BJ (cell line): ENCODE data around the gene USPL1. TPM values are rescaled to one million over a fixed set of nuclear protein-coding genes. Genes with fewer than 3 reads are reported as not detected.
"Not testable (repeated sequence)": the region's sequence is repeated elsewhere in the genome, so short reads cannot be mapped to it uniquely, and the experiment has no call there.

Experiments
- CTCF ChIA-PET: fragments of 350-600 bp; formaldehyde crosslinking; extraction: SDS; loops from one replicate; lab custom pipeline; 2021; ENCODE audit warnings: antibody characterized with exemption, inconsistent platforms; lab: Yijun Ruan, JAX
- POLR2A ChIA-PET: fragments of 300-600 bp; sonication (Branson Sonifier 250); formaldehyde crosslinking; extraction: SDS; loops from one replicate; lab custom pipeline; 2021; ENCODE audit warnings: antibody characterized with exemption; lab: Charles Lee
- DNase-seq: peaks from one replicate; pipeline ENCODE4 v3.0.0-alpha.2; 2011; ENCODE audit warnings: low read depth
- H3K27me3 ChIP-seq: 2 replicates; pipeline ENCODE4 v1.6.0; 2011; ENCODE audit warnings: low read length; ENCODE audit not compliant: control insufficient read depth, insufficient read depth
- H3K36me3 ChIP-seq: 2 replicates; pipeline ENCODE4 v1.5.1; 2011; ENCODE audit warnings: low read length; ENCODE audit not compliant: control insufficient read depth, insufficient read depth
- H3K4me3 ChIP-seq: 2 replicates; pipeline ENCODE4 v1.5.1; 2011; ENCODE audit warnings: low read depth, mild to moderate bottlenecking, control low read depth, low read length
- CTCF ChIP-seq: IDR thresholded peaks from 2 replicates; pipeline ENCODE4 v1.5.1; 2011; ENCODE audit warnings: low read depth, mild to moderate bottlenecking, control low read depth, inconsistent platforms, low read length, moderate library complexity; ENCODE audit not compliant: insufficient read depth
- polyA plus RNA-seq: library from polyadenylated mRNA; depleted of rRNA; stranded (reverse); fragments of >200 nt; gene quantifications from 2 replicates; pipeline ENCODE4 v1.2.3, GENCODE V29; 2011

The USPL1 gene
- polyA plus RNA-seq, 1 experiment: 7.5 TPM

DNA sequence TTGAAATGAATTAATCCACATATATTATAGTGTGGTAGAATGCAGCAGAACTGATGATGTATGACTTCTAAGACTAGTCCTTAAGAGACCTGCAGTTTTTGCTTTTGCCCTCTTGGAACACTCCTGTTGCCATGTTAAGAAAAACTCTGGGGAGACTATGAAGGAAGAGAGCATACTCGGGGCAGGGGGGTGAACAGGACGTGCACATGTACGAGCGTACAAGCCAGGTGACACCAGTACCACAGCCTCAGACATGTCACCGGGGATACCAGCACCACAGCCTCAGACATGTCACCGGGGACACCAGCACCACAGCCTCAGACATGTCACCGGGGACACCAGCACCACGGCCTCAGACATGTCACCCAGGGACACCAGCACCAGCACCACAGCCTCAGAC, 15.9 kb upstream of the USPL1 start:
- CTCF ChIA-PET: interaction anchor here (1.5 kb wide), 1 partner anchor 20 kb away, joined by 3 read pairs; no protein-coding TSS in a partner anchor
- no peak for DNase-seq
- POLR2A ChIA-PET: no interaction called here
- Histone ChIP-seq H3K4me3 (no peak overlapping the region), H3K27me3 (no peaks in the 10 kb centered on the region), H3K36me3 (no peaks in the 10 kb centered on the region)
- TF ChIP-seq CTCF: no peak

DNA sequence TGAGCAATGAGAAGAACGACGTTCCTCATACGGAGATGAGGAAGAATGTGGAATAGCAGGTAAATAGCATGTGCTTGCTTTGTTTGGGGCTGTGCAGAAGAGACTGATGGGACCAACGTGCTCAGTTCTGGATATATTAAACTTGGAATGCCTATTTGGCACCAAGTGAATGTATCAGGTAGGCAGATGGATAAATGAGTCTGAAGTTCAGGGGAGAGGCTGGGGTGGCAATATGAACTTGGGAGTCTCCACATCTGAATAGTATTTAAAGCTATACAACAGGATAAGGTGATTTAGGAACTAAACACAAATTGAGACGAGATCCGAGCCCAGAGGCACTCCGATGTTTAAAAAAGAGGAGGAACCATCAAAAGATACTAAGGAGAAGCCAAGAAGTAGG, 12.7 kb upstream of the USPL1 start:
- ChIA-PET CTCF (interaction anchor here (0.8 kb wide), 1 partner anchor 8 kb away, joined by 3 read pairs; no protein-coding TSS in a partner anchor), POLR2A (no interaction called here)
- DNase-seq: no peak
- Histone ChIP-seq H3K27me3 (no peaks in the 10 kb centered on the region), H3K4me3 (no peak overlapping the region), H3K36me3 (no peaks in the 10 kb centered on the region)
- TF ChIP-seq CTCF: no peak

GRCh38 chr13:30607186-30607585, 10.5 kb upstream of the USPL1 start:
- H3K27me3 ChIP-seq, DNase-seq, H3K36me3 ChIP-seq, POLR2A ChIA-PET, H3K4me3 ChIP-seq, CTCF ChIA-PET: not testable (repeated sequence)

GRCh38 chr13:30607908-30608307, 9.8 kb upstream of the USPL1 start:
- H3K4me3 ChIP-seq: no peak overlapping the region
- no peaks in the 10 kb centered on the region for H3K36me3 ChIP-seq
- ChIA-PET CTCF (no interaction called here), POLR2A (no interaction called here)
- no peaks in the 10 kb centered on the region for H3K27me3 ChIP-seq
- DNase-seq: no peak
- no peak for TF ChIP-seq CTCF

DNA sequence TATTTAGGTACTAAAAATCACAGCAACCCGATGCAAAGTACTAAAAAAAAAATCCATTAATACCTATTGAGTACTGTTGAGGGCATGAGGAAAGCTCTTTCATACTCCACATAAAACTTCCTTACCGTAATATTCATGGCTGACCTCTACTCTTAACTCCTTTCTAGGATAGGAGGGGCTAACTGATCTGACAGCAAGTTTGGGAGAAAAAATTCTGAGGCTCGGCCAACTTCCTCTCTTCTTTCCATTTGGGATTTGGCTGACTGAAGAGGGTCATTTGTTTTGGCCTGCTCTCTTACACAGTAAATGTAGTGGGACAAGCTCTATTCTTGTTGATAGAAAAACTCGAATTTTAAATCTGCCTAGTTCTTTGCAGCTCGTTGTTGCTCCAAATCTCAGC, 9.4 kb upstream of the USPL1 start:
- ChIA-PET CTCF (interaction anchor here (0.6 kb wide), 1 partner anchor 161 kb away, joined by 3 read pairs; no protein-coding TSS in a partner anchor), POLR2A (no interaction called here)
- Histone ChIP-seq H3K36me3 (no peaks in the 10 kb centered on the region), H3K4me3 (no peak overlapping the region), H3K27me3 (no peaks in the 10 kb centered on the region)
- DNase-seq: no peak
- no peak for TF ChIP-seq CTCF

DNA sequence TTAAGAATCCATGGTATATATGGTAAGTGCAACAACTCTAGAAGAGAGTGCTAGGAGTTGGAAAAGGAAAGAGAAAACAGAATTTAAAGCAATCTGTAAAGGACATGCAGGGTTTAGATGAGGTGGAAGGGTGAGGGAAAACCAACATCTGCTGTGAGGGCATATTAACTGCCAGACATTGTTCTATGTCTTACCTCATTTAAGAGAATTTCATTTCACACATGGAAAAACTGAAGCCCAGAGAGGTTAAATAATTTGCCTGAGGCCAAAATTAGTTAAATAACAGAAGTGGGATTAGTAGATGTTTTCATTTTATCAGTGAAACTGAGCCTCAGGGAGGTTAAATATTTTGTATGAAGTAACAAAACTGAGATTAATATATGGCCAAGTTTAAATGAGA, 7.4 kb upstream of the USPL1 start:
- no peak overlapping the region for H3K4me3 ChIP-seq
- no peaks in the 10 kb centered on the region for H3K27me3 ChIP-seq
- POLR2A ChIA-PET: no interaction called here
- no peaks in the 10 kb centered on the region for H3K36me3 ChIP-seq
- CTCF ChIA-PET: interaction anchor here (0.8 kb wide), 1 partner anchor 202 kb away, joined by 3 read pairs; no protein-coding TSS in a partner anchor
- no peak for DNase-seq
- TF ChIP-seq CTCF: no peak
